Ishikawa (cell line): ENCODE measurements around the gene S100A10.

Experiments
- CREB1 ChIP-seq: IDR thresholded peaks from 2 replicates; pipeline ENCODE4 v1.6.1; 2012; ENCODE audit warnings: low read depth
- EGR1 ChIP-seq: IDR thresholded peaks from 2 replicates; pipeline ENCODE4 v1.6.1; 2012
- EP300 ChIP-seq: IDR thresholded peaks from 2 replicates; pipeline ENCODE4 v1.6.1; 2012; ENCODE audit warnings: borderline replicate concordance
- RAD21 ChIP-seq: IDR thresholded peaks from 2 replicates; pipeline ENCODE4 v1.6.1; 2012; ENCODE audit warnings: low read depth
- TAF1 ChIP-seq: IDR thresholded peaks from 2 replicates; pipeline ENCODE4 v1.6.1; 2012; ENCODE audit warnings: low read depth, mild to moderate bottlenecking
- TCF12 ChIP-seq: IDR thresholded peaks from 2 replicates; pipeline ENCODE4 v1.6.1; 2012; ENCODE audit warnings: low read depth
- YY1 ChIP-seq: IDR thresholded peaks from 2 replicates; pipeline ENCODE4 v1.6.1; 2012; ENCODE audit warnings: low read depth
- ZBTB7A ChIP-seq: IDR thresholded peaks from 2 replicates; pipeline ENCODE4 v1.6.1; 2012; ENCODE audit warnings: low read depth
- TF ChIP-seq, protein P1 (sequence below): IDR thresholded peaks from 2 replicates; pipeline ENCODE4 v1.6.1; 2012
- TF ChIP-seq, protein P2 (sequence below): IDR thresholded peaks from 2 replicates; pipeline ENCODE4 v1.6.1; 2012; ENCODE audit warnings: low read depth, mild to moderate bottlenecking
- TF ChIP-seq, protein P3 (sequence below): IDR thresholded peaks from 2 replicates; pipeline ENCODE4 v1.6.1; 2012

DNA sequence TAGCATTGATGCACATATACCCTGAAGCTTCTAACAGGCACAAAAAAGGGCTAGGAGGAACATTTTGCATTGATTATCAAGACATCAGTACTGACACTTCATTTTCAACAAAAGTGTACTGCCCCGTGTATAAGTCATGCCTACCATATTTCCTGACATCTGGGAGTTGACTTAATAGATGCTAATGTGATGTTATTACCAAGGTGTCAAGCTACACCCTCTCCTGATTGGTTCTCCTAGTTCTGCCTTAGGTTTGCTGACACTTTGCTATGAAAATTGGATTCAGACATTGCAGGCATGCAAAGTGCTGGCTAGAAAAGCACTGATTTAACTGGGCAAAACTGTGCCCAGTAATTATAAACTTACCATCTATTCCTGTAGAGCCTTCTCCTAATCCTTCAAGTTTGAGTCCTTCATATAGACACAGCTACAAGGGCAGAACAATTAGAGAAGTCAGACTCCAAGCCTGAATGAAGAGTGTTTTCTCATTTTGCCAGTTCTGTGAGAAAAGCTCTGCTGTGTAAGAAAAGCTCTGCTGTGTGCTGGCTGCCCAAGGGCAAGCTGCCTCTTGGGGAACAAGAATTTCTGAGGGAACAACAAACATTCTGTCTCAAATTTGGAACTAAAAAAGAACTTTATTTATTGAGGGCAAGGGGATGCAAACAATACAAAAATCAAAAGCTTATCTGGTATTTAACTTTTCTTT is 11.2 kb downstream of the S100A10 start:
- TF ChIP-seq TCF12: no peak
- TF ChIP-seq CREB1: no peak
- no peak for TF ChIP-seq ZBTB7A
- TF ChIP-seq, protein P1, sequence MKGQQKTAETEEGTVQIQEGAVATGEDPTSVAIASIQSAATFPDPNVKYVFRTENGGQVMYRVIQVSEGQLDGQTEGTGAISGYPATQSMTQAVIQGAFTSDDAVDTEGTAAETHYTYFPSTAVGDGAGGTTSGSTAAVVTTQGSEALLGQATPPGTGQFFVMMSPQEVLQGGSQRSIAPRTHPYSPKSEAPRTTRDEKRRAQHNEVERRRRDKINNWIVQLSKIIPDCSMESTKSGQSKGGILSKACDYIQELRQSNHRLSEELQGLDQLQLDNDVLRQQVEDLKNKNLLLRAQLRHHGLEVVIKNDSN: no peak
- no peak for TF ChIP-seq YY1
- no peak for TF ChIP-seq EP300
- TF ChIP-seq, protein P2, sequence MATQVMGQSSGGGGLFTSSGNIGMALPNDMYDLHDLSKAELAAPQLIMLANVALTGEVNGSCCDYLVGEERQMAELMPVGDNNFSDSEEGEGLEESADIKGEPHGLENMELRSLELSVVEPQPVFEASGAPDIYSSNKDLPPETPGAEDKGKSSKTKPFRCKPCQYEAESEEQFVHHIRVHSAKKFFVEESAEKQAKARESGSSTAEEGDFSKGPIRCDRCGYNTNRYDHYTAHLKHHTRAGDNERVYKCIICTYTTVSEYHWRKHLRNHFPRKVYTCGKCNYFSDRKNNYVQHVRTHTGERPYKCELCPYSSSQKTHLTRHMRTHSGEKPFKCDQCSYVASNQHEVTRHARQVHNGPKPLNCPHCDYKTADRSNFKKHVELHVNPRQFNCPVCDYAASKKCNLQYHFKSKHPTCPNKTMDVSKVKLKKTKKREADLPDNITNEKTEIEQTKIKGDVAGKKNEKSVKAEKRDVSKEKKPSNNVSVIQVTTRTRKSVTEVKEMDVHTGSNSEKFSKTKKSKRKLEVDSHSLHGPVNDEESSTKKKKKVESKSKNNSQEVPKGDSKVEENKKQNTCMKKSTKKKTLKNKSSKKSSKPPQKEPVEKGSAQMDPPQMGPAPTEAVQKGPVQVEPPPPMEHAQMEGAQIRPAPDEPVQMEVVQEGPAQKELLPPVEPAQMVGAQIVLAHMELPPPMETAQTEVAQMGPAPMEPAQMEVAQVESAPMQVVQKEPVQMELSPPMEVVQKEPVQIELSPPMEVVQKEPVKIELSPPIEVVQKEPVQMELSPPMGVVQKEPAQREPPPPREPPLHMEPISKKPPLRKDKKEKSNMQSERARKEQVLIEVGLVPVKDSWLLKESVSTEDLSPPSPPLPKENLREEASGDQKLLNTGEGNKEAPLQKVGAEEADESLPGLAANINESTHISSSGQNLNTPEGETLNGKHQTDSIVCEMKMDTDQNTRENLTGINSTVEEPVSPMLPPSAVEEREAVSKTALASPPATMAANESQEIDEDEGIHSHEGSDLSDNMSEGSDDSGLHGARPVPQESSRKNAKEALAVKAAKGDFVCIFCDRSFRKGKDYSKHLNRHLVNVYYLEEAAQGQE: no peak
- TF ChIP-seq RAD21: no peak
- TF ChIP-seq, protein P3, sequence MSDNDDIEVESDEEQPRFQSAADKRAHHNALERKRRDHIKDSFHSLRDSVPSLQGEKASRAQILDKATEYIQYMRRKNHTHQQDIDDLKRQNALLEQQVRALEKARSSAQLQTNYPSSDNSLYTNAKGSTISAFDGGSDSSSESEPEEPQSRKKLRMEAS: no peak
- TF ChIP-seq EGR1: no peak
- no peak for TF ChIP-seq TAF1
